Measurements from ENCODE around the gene DNAJC6.

DNAJC6 gene

GRCh38 chr1:65395887-65396612 lies 86.7 kb downstream of the DNAJC6 start:
- Histone ChIP-seq H3K9me3 (ENCODE audit: control insufficient read depth, low read length) (no peaks in the 10 kb centered on the region), H3K36me3 (ENCODE audit: control insufficient read depth, insufficient read depth, low read length) (no peaks in the 10 kb centered on the region), H3K27ac (ENCODE audit: insufficient read depth, low read depth, low read length, poor library complexity, severe bottlenecking) (no peak overlapping the region), H3K4me3 (ENCODE audit: insufficient read depth, low read depth, low read length) (no peak overlapping the region), H3K4me1 (ENCODE audit: control insufficient read depth, insufficient read depth, low read length) (no peaks in the 10 kb centered on the region), H3K27me3 (ENCODE audit: control insufficient read depth, insufficient read depth, low read length, poor library complexity, severe bottlenecking) (no peaks in the 10 kb centered on the region)
- WGBS, 2 experiments: 90 to 95% methylated on average over 3 of the region's 3 CpGs

- Histone ChIP-seq H3K4me1 (ENCODE audit: control insufficient read depth, insufficient read depth, low read length) (no peaks in the 10 kb centered on the region), H3K9me3 (ENCODE audit: control insufficient read depth, low read length) (no peaks in the 10 kb centered on the region), H3K36me3 (ENCODE audit: control insufficient read depth, insufficient read depth, low read length) (no peaks in the 10 kb centered on the region), H3K27ac (ENCODE audit: insufficient read depth, low read depth, low read length, poor library complexity, severe bottlenecking) (no peak overlapping the region), H3K27me3 (ENCODE audit: control insufficient read depth, insufficient read depth, low read length, poor library complexity, severe bottlenecking) (no peaks in the 10 kb centered on the region), H3K4me3 (ENCODE audit: insufficient read depth, low read depth, low read length) (no peak overlapping the region)
- 100% methylated on average over 1 of the region's 1 CpG; no CpG with 5 or more reads in 1 of the 2 experiments for WGBS, 2 experiments
Measured at GRCh38 chr1:65398083-65398482, 88.7 kb downstream of the DNAJC6 start.

- no peak overlapping the region for H3K27ac ChIP-seq (ENCODE audit: insufficient read depth, low read depth, low read length, poor library complexity, severe bottlenecking)
- no peaks in the 10 kb centered on the region for H3K36me3 ChIP-seq (ENCODE audit: control insufficient read depth, insufficient read depth, low read length)
- H3K9me3 ChIP-seq (ENCODE audit: control insufficient read depth, low read length): no peaks in the 10 kb centered on the region
- WGBS, 2 experiments: 80% methylated on average over 1 of the region's 1 CpG; no CpG with 5 or more reads in 1 of the 2 experiments
- no peak overlapping the region for H3K4me3 ChIP-seq (ENCODE audit: insufficient read depth, low read depth, low read length)
- H3K27me3 ChIP-seq (ENCODE audit: control insufficient read depth, insufficient read depth, low read length, poor library complexity, severe bottlenecking): no peaks in the 10 kb centered on the region
- H3K4me1 ChIP-seq (ENCODE audit: control insufficient read depth, insufficient read depth, low read length): no peaks in the 10 kb centered on the region
Measured at GRCh38 chr1:65399003-65399402, 89.7 kb downstream of the DNAJC6 start.

GRCh38 chr1:65401612-65402011 lies 92.3 kb downstream of the DNAJC6 start:
- Histone ChIP-seq H3K4me3 (ENCODE audit: insufficient read depth, low read depth, low read length) (no peak overlapping the region), H3K27me3 (ENCODE audit: control insufficient read depth, insufficient read depth, low read length, poor library complexity, severe bottlenecking) (no peaks in the 10 kb centered on the region), H3K4me1 (ENCODE audit: control insufficient read depth, insufficient read depth, low read length) (no peaks in the 10 kb centered on the region), H3K36me3 (ENCODE audit: control insufficient read depth, insufficient read depth, low read length) (no peaks in the 10 kb centered on the region), H3K9me3 (ENCODE audit: control insufficient read depth, low read length) (no peaks in the 10 kb centered on the region), H3K27ac (ENCODE audit: insufficient read depth, low read depth, low read length, poor library complexity, severe bottlenecking) (no peak overlapping the region)
- WGBS, 2 experiments: 90 to 93% methylated on average over 3 of the region's 3 CpGs

- no peaks in the 10 kb centered on the region for H3K36me3 ChIP-seq (ENCODE audit: control insufficient read depth, insufficient read depth, low read length)
- no peaks in the 10 kb centered on the region for H3K27me3 ChIP-seq (ENCODE audit: control insufficient read depth, insufficient read depth, low read length, poor library complexity, severe bottlenecking)
- H3K4me3 ChIP-seq (ENCODE audit: insufficient read depth, low read depth, low read length): no peak overlapping the region
- no peaks in the 10 kb centered on the region for H3K9me3 ChIP-seq (ENCODE audit: control insufficient read depth, low read length)
- no peaks in the 10 kb centered on the region for H3K4me1 ChIP-seq (ENCODE audit: control insufficient read depth, insufficient read depth, low read length)
- H3K27ac ChIP-seq (ENCODE audit: insufficient read depth, low read depth, low read length, poor library complexity, severe bottlenecking): no peak overlapping the region
Measured at GRCh38 chr1:65404941-65405340, 95.6 kb downstream of the DNAJC6 start.

- Histone ChIP-seq H3K27ac (ENCODE audit: insufficient read depth, low read depth, low read length, poor library complexity, severe bottlenecking) (no peak overlapping the region), H3K27me3 (ENCODE audit: control insufficient read depth, insufficient read depth, low read length, poor library complexity, severe bottlenecking) (no peaks in the 10 kb centered on the region), H3K4me1 (ENCODE audit: control insufficient read depth, insufficient read depth, low read length) (no peaks in the 10 kb centered on the region), H3K9me3 (ENCODE audit: control insufficient read depth, low read length) (no peaks in the 10 kb centered on the region), H3K36me3 (ENCODE audit: control insufficient read depth, insufficient read depth, low read length) (no peaks in the 10 kb centered on the region), H3K4me3 (ENCODE audit: insufficient read depth, low read depth, low read length) (no peak overlapping the region)
- 87 to 97% methylated on average over 2 of the region's 2 CpGs for WGBS, 2 experiments
Measured at GRCh38 chr1:65407877-65408276, 98.5 kb downstream of the DNAJC6 start.

GRCh38 chr1:65409314-65409713 lies 100.0 kb downstream of the DNAJC6 start:
- Histone ChIP-seq H3K36me3 (ENCODE audit: control insufficient read depth, insufficient read depth, low read length) (no peaks in the 10 kb centered on the region), H3K9me3 (ENCODE audit: control insufficient read depth, low read length) (no peaks in the 10 kb centered on the region)
- WGBS, 2 experiments: 40 to 57% methylated on average over 1 of the region's 1 CpG

GRCh38 chr1:65409816-65410326 lies 100.5 kb downstream of the DNAJC6 start:
- H3K36me3 ChIP-seq (ENCODE audit: control insufficient read depth, insufficient read depth, low read length): no peaks in the 10 kb centered on the region

More at GRCh38 chr1:65409314-65409713, 100.0 kb downstream of the DNAJC6 start:
- H3K27me3 ChIP-seq (ENCODE audit: control insufficient read depth, insufficient read depth, low read length, poor library complexity, severe bottlenecking): no peaks in the 10 kb centered on the region
- H3K4me3 ChIP-seq (ENCODE audit: insufficient read depth, low read depth, low read length): no peak overlapping the region
- no peak overlapping the region for H3K27ac ChIP-seq (ENCODE audit: insufficient read depth, low read depth, low read length, poor library complexity, severe bottlenecking)
- H3K4me1 ChIP-seq (ENCODE audit: control insufficient read depth, insufficient read depth, low read length): no peaks in the 10 kb centered on the region

GRCh38 chr1:65412256-65412983 lies 103.1 kb downstream of the DNAJC6 start:
- 87 to 94% methylated on average over 4 of the region's 4 CpGs for WGBS, 2 experiments
- Histone ChIP-seq H3K27ac (ENCODE audit: insufficient read depth, low read depth, low read length, poor library complexity, severe bottlenecking) (no peak overlapping the region), H3K4me1 (ENCODE audit: control insufficient read depth, insufficient read depth, low read length) (no peaks in the 10 kb centered on the region), H3K4me3 (ENCODE audit: insufficient read depth, low read depth, low read length) (no peak overlapping the region), H3K27me3 (ENCODE audit: control insufficient read depth, insufficient read depth, low read length, poor library complexity, severe bottlenecking) (no peaks in the 10 kb centered on the region), H3K36me3 (ENCODE audit: control insufficient read depth, insufficient read depth, low read length) (no peaks in the 10 kb centered on the region), H3K9me3 (ENCODE audit: control insufficient read depth, low read length) (no peaks in the 10 kb centered on the region)

More at GRCh38 chr1:65409816-65410326, 100.5 kb downstream of the DNAJC6 start:
- Histone ChIP-seq H3K27ac (ENCODE audit: insufficient read depth, low read depth, low read length, poor library complexity, severe bottlenecking) (no peak overlapping the region), H3K27me3 (ENCODE audit: control insufficient read depth, insufficient read depth, low read length, poor library complexity, severe bottlenecking) (no peaks in the 10 kb centered on the region), H3K4me3 (ENCODE audit: insufficient read depth, low read depth, low read length) (no peak overlapping the region), H3K9me3 (ENCODE audit: control insufficient read depth, low read length) (no peaks in the 10 kb centered on the region), H3K4me1 (ENCODE audit: control insufficient read depth, insufficient read depth, low read length) (no peaks in the 10 kb centered on the region)
- 91 to 92% methylated on average over 3 to 4 of the region's 4 CpGs for WGBS, 2 experiments

- 89 to 100% methylated on average over 3 of the region's 3 CpGs for WGBS, 2 experiments
Measured at GRCh38 chr1:65412984-65413375, 103.6 kb downstream of the DNAJC6 start.

More at GRCh38 chr1:65412984-65413375, 103.6 kb downstream of the DNAJC6 start:
- Histone ChIP-seq H3K9me3 (ENCODE audit: control insufficient read depth, low read length) (no peaks in the 10 kb centered on the region), H3K4me1 (ENCODE audit: control insufficient read depth, insufficient read depth, low read length) (no peaks in the 10 kb centered on the region), H3K36me3 (ENCODE audit: control insufficient read depth, insufficient read depth, low read length) (no peaks in the 10 kb centered on the region), H3K27me3 (ENCODE audit: control insufficient read depth, insufficient read depth, low read length, poor library complexity, severe bottlenecking) (no peaks in the 10 kb centered on the region), H3K4me3 (ENCODE audit: insufficient read depth, low read depth, low read length) (no peak overlapping the region), H3K27ac (ENCODE audit: insufficient read depth, low read depth, low read length, poor library complexity, severe bottlenecking) (no peak overlapping the region)
